AG09309 (cell line): Measurements from ENCODE around the gene SLC15A3.

Source experiments
- DNase-seq: peaks from one replicate; pipeline ENCODE4 v3.0.0-alpha.2; 2010; ENCODE audit warnings: low read depth
- H3K4me3 ChIP-seq: 2 replicates; pipeline ENCODE4 v1.5.1; 2011; ENCODE audit warnings: mild to moderate bottlenecking, low read depth, low read length, moderate library complexity; ENCODE audit not compliant: control insufficient read depth
- TF ChIP-seq, protein P1 (sequence below): IDR thresholded peaks from 2 replicates; pipeline ENCODE4 v1.5.1; 2011; ENCODE audit warnings: mild to moderate bottlenecking, low read depth, low read length, inconsistent platforms; ENCODE audit not compliant: insufficient read depth, control insufficient read depth; ENCODE audit errors: missing control alignments

The SLC15A3 gene

DNA sequence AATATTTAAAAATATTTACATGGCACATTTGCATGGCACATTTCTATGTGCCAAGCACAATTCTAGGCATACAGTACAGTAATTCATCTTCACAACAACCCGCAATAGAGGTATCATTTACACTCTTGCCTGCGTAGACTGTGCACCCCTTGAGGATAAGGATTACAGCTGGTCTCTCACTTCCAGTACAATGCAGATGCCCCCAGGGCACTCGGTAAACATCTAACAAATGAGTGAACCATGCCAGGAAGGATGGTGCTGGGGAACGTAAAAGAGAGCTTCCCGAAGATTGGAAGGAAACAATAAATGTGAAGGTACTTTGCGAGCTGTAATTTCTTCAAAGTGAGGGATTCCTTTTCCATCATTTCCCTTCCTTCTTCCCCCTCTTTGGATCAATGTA is 46.9 kb downstream of the SLC15A3 start:
- H3K4me3 ChIP-seq = peak overlapping the region; percentile 65
- DNase-seq = no peak
- TF ChIP-seq, protein P1, sequence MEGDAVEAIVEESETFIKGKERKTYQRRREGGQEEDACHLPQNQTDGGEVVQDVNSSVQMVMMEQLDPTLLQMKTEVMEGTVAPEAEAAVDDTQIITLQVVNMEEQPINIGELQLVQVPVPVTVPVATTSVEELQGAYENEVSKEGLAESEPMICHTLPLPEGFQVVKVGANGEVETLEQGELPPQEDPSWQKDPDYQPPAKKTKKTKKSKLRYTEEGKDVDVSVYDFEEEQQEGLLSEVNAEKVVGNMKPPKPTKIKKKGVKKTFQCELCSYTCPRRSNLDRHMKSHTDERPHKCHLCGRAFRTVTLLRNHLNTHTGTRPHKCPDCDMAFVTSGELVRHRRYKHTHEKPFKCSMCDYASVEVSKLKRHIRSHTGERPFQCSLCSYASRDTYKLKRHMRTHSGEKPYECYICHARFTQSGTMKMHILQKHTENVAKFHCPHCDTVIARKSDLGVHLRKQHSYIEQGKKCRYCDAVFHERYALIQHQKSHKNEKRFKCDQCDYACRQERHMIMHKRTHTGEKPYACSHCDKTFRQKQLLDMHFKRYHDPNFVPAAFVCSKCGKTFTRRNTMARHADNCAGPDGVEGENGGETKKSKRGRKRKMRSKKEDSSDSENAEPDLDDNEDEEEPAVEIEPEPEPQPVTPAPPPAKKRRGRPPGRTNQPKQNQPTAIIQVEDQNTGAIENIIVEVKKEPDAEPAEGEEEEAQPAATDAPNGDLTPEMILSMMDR = no peak

DNA sequence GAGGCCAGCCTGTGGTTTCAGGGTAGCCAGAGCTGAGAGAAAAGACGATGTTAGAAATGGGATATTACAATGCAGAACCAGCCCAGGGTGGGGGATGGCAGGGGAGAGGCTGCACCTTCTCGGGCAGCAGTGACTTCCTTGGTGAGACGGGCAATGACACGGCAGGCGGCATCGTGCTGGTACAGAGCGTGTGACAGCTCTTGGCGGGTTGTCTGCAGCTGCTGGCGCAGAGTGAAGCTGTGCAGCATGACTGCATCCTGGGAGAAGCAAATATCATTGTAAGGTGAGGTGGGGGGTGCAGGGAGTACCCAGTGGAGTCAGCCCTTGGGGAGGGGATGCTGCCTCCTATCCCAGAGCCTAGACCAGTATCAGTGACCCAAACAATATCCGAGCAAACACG is 49.4 kb downstream of the SLC15A3 start:
- no peak overlapping the region for H3K4me3 ChIP-seq
- TF ChIP-seq, protein P1 = no peak
- no peak for DNase-seq

DNA sequence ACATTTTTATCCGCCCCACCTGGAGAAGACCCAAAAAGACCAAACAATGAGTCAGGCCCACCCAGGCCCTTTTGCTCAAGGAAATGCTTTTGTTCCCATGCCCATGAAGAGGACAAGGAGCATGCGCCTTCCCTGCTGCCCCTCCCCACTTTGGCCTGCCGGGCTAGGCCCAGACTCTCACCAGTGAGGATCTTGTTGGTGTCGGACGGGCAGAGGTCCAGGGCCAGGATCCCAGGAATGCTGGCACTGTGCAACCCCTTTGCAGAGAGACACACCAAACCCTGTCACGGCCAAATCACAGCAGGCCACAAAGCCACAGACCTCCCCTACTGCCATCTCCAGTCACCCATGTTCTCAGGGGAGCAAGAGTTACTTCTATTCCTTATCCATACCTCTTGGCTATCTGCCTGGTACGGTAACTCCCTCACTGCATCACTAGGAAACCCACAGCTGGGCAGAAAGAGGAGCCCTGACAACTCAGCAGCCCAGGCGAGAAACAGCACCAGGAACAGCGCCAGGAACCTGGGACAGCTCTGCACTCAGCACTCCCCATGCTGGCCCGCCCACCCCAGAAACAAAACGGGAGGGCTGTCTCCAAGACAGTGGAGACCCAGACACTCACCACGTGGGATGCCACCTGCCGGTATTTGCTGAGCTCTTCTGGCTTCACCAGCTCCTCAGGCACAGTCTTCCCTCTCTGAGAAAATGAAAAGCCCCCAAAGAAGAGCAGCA is 51.1 kb downstream of the SLC15A3 start:
- H3K4me3 ChIP-seq = no peak overlapping the region
- no peak for DNase-seq
- TF ChIP-seq, protein P1 = no peak

DNA sequence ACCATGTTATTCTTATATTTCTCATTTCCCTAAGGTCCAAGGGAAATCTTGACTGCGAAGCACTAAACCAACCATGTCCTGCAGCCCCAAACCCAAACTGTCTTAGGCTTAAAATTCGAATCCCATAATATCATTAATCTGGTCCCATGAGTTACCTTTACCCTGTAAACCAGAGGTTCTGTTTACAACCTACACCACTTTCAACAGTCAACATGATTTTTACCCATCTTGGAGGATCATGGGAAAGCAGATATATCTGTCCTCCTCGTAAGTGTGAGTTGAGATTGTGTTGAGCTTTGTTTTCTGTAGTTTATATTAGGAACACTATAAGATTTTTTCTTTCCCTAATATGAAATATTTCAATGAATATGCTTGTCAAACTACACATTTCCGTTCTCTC is 52.0 kb downstream of the SLC15A3 start:
- TF ChIP-seq, protein P1 = no peak
- H3K4me3 ChIP-seq = no peak overlapping the region

DNA sequence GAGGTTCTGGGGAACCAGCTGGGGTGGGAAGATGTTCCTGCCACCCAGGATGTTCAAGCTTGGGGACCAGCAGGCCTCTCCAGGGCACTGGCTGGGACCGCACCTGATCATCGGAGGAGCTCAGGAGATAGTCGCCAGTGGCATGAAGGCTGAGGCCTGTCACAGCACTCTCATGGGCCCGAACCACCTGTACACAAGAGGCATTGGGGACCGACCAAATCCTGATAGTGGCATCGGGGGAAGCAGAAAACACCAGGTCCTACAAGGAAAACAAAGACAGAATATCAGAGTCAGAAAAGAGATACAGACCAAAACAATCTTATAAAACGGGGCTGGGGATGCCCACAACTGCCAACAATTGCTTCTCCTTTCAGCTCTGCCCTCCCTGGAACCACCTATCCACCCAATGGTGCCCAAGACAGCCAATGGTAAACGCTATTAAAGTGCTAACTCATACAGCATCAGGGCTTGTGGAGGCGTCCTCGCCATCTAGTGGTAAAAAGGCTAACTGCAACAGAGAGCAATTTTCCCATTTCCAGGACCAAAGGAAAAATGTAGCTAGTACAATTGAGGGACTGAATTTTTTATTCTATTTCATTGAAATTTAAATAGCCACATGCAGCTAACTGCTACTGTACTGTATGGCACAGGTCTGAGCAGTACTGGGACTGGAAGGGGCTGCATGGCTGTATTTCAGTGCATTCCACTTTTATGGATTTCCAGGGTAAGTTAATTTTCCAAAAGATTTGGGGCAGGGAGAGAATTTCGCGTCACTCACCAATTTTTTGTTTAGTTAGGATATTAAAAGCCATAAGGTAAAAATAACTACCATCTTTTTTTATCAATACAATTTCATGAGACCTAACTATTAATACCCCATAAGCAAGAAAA is 52.7 kb downstream of the SLC15A3 start:
- DNase-seq = no peak
- TF ChIP-seq, protein P1 = peak; percentile 94
- H3K4me3 ChIP-seq = no peak overlapping the region

More for the DNA sequence above, 52.0 kb downstream of the SLC15A3 start:
- DNase-seq = no peak

DNA sequence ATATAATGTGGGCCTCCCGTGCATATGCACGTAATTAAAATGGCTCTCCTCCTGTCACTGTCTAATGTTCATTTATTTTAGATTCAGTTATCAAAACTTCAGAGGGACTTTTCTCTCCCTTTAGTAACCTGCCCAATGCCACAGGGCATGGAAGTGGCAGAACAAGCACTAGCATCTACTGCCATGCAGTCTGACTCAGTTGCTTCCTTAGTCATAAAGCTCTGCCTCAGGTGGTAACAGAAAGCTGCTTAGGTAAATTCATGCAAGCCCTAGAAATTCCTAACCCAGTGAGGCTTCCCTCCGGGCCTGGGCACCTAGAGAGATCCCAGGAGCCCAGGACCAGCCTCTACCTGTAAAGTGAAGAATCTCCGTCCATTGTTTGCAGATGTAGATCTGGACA is 54.5 kb downstream of the SLC15A3 start:
- H3K4me3 ChIP-seq = no peak overlapping the region
- no peak for DNase-seq
- TF ChIP-seq, protein P1 = no peak
